Fibroblast of gingiva (primary cell): Measurements from ENCODE around the gene ARHGEF25.
"Not testable (repeated sequence)": the region's sequence is repeated elsewhere in the genome, so short reads cannot be mapped to it uniquely, and the experiment has no call there.

Experiments
- DNase-seq: peaks from one replicate; pipeline ENCODE4 v3.0.0-alpha.2; 2011; ENCODE audit warnings: low read depth

Gene ARHGEF25

DNA sequence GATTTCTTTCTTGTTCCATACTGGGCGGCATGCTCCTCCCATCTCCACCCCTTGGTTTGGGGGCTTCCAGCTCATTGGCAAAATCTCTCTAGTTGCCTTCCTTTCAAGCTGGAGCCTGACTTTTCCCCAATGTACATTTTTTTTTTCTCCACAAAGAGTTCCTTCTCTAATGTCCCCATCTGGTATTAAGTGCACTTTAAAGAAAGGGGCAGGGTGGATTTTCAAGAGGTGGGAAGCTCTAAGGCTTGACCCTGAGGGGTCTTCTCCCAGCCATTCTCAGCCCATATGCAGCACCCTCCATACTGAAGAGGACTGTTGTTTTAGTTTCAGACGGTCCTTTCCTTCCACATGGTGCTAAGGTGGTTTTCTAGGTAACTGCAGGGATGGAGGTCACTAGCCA lies 26.1 kb upstream of the ARHGEF25 start:
- DNase-seq = no peak

DNA sequence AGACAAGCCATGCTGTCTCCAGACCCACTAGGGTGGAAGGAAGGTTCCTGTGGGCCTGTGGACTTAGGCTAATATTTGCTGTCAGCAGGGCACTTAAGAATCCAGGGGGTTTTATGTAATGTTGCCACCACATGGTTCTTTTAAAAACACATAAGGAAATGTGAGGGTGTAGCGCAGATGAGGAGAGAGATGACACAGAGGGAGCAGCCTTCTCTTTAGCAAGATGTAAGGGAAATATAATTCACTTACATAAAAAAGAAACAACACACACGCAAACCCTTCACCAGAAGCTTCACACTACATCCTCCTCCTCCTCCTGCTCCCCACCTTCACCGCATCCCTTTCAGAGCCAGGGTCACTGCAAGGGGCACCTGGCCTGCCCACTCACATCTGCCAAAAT lies 25.1 kb upstream of the ARHGEF25 start:
- DNase-seq = no peak

DNA sequence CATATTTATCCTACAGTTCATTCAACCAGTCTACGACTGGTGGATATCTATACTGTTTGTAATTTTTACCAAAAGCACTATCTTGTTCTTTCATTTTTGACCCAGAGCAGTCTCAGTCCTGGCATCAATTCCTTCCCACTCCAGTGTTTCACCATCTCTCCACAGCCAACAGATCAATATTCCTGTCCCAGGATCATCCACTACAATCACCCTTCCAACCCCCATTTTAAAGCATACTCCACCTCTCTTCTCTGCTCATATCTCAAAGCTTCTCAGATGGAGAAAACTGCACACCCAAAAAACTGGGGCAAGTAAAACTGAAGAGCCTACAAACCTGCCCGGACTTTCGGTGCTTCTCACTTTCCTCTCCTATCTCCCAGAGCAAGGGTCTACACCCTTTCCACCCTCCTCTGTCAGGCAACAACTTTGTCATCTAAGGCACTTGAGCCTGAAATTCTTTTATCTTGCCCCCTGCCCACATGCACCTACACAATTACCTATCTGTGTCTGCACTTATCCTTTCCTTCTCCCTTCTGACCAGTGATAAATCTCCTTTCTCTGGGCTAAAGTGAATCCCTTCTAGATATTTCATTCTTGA lies 24.3 kb upstream of the ARHGEF25 start:
- DNase-seq = no peak

DNA sequence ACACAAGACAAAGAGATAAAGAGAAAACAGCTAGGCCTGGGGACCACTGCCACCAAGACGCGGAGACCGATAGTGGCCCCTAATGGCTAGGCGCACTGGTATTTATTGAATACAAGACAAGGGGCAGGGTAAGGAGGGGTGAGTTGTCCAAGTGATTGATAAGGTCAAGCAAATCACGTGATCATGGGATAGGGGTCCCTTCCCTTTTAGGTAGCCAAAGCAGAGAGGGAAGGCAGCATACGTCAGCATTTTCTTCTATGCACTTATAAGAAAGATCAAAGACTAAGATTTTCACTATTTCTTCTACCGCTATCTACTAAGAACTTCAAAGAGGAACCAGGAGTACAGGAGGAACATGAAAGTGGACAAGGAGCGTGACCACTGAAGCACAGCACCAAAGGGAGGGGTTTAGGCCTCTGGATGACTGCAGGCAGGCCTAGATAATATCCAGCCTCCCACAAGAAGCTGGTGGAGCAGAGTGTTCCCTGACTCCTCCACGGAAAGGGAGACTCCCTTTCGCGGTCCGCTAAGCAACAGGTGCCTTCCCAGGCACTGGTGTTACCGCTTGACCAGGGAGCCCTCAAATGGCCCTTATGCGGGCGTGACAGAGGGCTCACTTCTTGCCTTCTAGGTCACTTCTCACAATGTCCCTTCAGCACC lies 22.2 kb upstream of the ARHGEF25 start:
- DNase-seq = not testable (repeated sequence)

DNA sequence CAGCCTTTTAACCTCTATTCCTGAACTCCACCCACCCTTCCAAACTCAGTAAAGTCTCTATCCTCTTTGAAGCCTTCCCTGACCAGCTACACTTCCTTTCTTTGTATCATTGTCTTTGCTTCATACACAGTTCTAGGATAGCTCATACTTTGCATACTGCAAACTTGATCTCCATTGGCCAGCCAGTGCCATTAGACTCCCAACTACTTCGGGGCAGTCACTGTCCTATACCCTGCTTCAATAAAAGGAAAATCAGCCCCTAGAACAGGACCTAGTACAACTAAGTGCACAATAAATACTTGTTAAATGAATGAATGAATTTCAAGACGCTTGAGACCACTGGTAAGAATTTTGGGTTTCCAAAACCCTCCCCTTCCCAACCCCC lies 20.8 kb upstream of the ARHGEF25 start:
- DNase-seq = no peak

DNA sequence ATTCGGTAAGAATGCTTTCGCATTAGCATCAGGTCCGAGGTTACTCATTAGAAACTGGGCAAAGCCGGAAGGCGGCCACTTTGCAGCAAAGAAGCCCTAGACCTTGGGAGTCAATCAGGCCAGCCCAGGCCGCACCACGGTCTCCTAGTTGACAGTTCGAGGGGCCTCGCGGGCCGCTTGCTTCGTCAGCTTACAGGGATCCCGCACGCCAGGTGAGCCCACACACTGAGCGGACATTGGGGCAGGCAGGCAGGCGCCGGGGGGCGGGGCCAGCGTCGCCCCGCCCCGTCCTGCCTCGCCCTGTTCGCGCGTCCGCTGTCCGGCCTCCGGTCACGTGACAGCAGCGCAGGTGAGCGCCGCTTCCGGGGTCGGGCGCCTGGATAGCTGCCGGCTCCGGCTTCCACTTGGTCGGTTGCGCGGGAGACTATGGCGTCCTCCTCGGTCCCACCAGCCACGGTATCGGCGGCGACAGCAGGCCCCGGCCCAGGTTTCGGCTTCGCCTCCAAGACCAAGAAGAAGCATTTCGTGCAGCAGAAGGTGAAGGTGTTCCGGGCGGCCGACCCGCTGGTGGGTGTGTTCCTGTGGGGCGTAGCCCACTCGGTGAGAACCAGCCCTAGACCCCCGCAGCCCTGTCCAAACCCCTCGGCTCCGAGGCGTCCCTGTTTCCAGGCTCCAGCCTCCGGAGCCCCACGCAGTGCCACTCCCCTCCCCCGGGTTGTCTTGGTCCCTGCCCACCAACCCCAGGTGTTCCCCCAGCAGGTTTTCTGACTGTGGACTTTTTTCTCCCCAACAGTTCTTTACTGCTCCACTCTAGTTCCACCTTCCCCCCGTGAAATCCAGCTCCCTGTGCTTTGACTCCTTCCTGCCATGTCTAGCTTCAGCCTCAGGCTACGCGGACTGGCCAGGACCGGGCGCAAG lies 20.1 kb upstream of the ARHGEF25 start, which contains the start of gene PIP4K2C:
TSS of gene PIP4K2C (plus strand) at position 329 of the 918 bp plus-strand sequence. CDS start at position 427, 98 bp downstream.
- peak; percentile 22 for DNase-seq

DNA sequence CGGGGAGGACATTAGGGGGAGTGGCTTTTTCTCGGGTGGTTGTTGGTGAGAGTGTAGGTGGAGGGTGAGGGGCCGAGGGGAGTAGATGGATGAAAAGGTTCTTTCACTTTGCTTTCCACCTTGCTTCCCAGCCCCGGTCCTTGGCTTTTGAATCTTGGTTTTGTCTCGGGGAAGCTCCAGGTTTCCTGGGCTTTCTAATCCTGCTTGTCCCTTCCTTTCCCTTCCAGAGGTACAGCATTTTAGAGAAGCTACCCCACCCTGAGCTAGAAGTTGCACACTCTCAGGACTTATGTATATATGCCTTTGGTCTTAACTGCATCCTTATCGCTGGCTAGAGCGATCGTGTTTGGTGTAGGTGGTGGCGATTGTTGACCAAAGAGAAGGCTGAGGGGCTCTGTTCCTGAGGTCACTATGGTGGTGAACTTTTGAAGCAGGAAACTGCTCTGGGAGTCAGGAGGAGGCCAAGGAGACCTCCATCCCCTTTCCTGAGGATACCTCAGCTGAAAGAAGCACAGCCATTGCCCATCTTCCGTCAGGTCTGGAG lies 19.4 kb upstream of the ARHGEF25 start:
- DNase-seq = no peak

DNA sequence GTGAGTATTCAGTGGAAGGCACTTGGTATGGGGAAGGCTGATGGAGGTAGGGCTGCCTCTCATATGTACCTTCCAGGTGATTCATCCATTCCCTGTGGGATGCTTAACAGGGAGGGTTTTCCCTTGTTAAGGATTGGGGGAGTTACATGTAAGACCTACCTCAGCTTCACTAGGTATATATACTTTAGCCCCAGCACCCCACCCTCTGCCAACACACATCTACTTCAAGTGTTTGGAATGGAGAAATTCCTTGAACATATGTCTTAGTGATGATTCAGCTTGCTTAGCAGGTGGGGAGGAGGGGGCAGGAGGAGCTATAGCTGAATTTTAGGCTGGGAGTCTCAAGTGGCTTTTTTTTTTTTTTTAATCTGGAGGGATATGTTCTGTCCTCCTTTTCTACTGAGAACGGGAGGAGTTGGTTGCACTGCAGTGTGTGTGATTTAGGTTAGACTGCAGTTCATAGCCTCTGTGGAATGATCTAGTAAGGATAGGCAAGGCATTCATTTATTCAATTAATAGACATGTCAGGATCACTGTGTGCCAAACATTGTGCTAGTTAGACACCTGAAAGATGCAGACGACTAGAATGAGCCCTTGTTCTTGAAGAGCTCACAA lies 18.6 kb upstream of the ARHGEF25 start:
- DNase-seq = no peak

DNA sequence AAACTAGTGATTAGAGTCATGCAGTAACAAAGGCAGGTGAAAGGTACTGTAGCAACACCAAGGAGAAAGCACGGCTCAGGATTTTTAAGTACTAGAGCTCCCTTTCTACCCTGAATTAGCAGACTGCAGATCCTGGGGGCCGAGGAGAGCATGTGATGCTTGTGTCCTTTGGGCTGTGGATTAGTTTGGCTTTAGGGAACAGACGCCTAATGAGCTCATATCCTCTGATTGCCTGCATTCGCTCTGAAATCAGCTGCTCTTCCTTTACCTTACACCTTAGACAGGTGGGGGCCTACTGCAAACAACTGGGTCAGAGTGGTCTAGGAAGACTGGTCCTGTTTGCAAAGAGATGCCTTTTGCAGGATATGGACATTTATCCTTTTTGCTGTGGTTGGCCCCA lies 18.0 kb upstream of the ARHGEF25 start:
- no peak for DNase-seq

DNA sequence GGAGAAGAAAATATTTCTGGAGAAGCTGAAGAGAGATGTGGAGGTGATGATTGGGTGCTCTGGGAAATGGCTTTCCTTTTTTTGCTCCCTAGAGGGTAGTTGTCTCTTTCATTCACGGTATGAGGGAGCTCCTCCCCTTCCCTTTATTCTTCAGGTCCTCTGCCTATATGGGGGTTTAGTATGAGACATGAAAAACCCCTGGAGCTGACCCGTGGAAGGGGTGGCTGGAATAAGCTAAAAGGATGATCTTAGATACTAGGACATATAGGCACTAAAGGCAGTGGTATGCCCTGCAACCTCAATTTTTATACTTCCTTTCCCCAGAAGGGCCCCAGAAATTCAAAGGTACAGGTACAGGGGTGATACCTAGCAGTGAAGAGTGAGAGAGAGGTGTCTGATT lies 10.8 kb upstream of the ARHGEF25 start:
- DNase-seq = no peak

DNA sequence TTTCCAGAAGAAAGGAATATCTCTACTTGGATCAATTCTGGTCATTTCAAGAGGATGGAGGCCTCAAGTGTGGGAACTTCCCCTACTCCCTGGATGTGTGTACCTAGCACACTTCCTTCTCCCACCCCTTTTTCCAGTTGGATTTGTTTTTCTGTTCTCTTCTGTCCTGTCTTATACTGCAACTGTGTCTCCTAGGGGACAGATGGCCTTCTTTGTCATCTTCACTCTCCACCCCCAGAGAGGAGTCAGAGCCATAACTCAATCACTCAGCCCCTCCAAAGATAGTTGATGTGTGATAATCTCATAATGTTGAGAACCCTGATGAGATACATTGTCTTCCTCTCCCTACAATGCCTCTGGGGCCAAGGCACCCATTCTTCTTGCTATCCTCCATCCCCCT lies 8.7 kb upstream of the ARHGEF25 start:
- no peak for DNase-seq

DNA sequence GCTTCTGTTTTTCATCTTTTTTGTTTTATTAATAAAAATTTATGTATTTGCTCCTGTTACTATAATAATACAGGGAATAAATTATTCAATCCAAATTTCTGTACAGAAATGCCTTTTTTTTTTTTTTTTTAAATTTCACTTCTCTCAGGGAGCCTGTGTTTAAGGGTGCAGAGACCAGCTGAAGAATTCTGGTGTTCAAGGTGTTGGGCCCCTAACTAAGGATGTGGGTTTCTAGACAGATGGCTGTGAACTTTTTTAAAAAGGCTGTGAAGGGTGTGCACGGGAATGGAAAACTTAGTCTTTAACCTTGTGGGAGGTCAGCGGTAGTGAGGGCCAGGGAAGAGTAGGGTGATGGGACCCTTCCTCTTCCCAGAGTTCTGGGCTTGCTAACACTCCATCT lies 7.9 kb upstream of the ARHGEF25 start:
- no peak for DNase-seq

DNA sequence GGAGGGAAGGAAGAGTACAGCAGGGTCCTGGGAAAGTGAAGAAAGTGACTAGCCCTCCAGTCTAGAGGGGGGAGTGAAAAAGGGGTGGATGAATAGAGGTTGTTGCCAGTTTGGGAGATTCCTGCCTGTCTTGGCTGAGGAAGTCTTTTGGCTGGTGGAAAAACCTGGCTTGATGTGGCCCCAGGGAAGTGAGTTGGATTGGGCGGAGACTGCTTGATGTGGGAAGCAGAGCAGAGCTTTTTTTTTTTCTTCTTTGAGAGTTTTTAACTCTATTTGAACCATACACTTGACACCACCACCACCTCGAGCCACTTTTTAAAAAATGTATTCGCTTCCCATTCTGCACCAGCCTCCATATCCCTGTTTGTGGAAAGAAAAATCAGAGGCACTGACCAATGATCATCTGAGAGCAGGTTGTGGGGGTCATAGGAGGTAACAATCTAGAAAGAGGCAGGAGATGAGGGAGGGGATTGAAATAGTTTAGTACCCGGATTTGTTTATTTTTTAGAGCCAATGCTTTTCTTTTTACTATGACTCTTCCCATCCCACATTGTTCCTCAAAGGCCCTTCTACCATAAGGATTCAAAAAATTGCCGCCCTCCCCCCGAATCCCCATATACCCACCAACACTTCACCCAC lies 7.3 kb upstream of the ARHGEF25 start:
- peak; percentile 45 for DNase-seq

DNA sequence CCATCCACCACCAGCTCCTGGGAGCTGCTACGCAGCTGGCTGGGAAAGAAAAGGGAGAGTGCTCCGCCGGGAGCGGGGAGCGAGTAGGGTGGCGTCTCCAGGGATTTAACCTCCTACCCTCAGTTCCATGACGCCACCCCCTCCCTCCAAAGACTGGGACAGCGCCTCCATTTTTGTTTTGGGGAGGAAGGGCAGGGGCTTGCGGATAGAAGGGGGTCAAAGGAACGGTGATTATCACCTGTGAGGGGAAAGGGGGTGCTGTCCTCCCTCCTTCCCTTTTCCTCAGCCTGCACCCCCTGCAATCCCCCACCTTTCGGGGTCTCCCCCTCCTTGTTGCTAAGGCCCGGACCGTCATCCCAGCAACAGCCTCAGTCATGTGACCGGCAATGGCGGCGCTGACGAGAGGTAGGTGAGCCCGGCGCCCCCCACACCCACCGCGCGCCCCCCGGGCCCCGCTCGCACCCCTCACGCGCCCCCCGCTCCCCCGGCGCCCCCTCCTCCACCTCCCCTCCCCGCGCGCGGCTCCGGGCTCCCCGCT lies 6.7 kb upstream of the ARHGEF25 start, which contains the start of gene DTX3:
TSS of gene DTX3 (plus strand) at position 371 of the 538 bp plus-strand sequence. CDS start 1,694 bp downstream, outside the sequence.
- DNase-seq = peak; percentile 18

DNA sequence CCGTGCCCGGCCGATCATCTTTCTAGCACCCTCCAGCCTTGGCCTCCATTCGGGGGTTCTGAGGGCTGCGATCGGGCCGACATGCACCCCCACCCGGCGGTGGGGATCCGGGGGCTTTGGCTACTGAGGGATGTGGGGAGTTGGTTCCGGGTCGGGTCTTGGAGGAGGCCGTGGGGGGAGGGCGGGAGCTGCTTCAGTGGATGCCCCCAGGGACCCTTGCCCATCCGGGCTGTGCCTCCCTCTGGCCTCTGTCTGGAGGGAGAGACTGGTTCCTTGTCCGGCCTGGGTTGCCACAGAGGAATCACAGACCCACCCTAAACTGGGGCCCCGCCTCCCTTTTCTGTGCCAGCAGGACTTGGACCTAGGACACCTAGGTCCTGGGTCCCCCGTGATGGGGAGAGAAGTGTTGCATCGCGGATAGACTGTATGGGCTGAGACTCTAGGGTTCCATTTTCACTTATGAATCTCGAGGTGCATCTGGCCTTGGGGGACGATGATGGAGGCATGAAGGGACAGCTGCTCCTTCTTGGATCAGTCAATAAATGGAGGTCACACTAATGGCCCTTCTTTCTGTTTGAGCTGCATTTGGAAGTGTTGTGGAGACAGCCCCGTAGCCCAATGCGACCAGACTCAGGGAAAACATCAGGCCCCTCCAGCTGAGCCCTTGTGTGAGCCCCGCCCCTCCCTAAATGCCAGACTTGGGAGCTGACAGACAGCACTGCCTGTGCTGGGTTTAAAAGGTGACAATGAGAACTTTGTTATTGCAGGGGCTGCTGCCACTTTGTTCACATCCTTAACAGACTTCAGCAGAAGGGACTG lies 6.0 kb upstream of the ARHGEF25 start:
- DNase-seq = peak; percentile 21

DNA sequence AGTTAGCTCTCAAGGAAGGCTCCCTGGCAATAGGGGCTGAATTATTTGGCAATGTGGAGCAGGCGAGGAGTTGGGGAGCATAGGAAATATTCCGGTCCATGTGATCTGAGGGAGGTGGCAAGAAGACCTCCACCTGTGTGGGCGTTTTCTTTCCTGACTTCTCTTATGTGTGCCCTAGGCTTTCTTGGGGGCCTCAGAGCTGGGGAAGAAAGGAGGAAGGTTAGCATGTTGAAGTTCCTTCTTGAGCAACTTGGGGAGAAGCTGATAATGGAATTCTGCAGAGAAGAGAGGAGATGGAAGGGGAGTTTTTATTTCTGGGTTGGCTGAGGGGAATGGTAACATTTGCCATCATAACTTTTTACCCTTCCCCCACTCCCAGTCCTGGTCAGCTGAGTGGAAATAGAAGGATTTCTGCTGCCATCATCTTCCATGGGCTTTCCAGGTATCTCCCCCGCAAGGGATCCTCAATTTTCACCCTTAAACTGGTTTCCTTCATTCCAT lies 5.4 kb upstream of the ARHGEF25 start:
- no peak for DNase-seq

DNA sequence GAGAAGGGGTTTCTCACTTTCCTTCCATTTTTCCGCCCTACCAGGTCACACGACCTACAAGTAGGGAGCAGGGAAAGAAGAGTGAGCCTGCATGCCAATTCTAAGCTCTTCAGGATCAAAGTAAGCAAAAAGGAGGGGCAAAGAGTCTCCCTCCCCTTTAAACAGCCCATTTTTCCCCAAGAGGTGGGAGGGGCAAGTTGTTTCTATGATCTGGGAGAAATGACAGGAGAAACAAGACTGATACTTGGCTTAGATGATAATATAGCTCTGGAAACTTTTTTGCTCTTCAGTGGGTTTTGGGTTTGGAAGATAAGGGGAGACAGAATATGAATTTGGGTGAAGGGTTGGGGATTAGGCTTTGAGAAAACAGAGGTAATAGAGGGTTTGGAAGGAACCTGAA lies 4.8 kb upstream of the ARHGEF25 start:
- no peak for DNase-seq

DNA sequence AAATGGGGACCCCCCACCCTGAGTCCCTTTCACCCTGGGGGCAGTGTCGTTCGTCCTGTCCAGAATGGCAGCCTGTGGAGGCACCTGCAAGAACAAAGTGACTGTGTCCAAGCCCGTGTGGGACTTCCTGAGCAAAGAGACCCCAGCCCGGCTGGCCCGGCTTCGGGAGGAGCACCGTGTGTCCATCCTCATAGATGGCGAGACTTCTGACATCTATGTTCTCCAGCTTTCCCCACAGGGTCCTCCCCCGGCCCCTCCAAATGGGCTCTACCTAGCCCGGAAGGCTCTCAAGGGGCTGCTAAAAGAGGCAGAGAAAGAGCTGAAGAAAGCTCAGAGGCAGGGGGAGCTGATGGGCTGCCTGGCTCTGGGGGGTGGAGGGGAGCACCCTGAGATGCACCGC lies 4.4 kb upstream of the ARHGEF25 start:
- DNase-seq = no peak

DNA sequence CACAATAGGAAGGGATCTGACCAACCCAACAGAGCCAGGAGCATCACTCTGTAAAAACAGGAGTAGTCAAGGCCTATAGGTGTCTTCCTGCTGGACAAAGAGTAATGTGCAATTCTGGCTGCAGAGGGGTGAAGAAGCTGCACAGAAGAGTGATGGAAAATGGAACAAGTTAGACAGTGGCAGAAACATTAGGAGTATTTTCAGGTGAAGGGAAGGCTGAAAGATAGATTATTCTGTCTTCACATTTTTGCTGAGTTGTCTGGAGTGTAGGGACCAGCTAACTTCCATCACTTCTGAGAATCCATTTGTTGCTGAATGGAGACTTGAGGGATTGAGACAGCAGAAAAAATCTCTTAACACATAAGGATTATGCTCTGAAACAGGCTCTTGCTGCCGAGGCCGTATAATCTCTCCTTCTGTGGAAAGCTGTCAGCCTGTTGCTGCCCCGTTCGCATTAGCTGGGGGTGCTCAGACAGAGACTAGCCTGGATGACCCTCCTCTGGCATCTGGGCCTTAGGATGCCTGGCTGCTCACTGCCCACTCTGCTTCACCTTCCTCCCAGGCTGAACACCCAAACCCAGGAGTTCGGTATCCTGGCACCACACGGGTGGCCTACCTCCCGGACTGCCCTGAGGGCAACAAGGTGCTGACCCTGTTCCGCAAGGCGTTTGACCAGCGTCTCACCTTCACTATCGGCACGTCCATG lies 3.1 kb upstream of the ARHGEF25 start:
- no peak for DNase-seq
